Activated naive CD8-positive, alpha-beta T cell treated with anti-CD3 and anti-CD28 coated beads, Interleukin-2, amount 50 U/mL, for 16 hours (primary cell): ENCODE measurements around the gene KLHL2.
"Not testable (repeated sequence)": the region's sequence is repeated elsewhere in the genome, so short reads cannot be mapped to it uniquely, and the experiment has no call there.

ENCODE experiments used
- DNase-seq: peaks from one replicate; pipeline ENCODE4 v3.0.0-alpha.2; 2020; ENCODE audit warnings: low read depth, low spot score

The KLHL2 gene, protein sequence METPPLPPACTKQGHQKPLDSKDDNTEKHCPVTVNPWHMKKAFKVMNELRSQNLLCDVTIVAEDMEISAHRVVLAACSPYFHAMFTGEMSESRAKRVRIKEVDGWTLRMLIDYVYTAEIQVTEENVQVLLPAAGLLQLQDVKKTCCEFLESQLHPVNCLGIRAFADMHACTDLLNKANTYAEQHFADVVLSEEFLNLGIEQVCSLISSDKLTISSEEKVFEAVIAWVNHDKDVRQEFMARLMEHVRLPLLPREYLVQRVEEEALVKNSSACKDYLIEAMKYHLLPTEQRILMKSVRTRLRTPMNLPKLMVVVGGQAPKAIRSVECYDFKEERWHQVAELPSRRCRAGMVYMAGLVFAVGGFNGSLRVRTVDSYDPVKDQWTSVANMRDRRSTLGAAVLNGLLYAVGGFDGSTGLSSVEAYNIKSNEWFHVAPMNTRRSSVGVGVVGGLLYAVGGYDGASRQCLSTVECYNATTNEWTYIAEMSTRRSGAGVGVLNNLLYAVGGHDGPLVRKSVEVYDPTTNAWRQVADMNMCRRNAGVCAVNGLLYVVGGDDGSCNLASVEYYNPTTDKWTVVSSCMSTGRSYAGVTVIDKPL

DNA sequence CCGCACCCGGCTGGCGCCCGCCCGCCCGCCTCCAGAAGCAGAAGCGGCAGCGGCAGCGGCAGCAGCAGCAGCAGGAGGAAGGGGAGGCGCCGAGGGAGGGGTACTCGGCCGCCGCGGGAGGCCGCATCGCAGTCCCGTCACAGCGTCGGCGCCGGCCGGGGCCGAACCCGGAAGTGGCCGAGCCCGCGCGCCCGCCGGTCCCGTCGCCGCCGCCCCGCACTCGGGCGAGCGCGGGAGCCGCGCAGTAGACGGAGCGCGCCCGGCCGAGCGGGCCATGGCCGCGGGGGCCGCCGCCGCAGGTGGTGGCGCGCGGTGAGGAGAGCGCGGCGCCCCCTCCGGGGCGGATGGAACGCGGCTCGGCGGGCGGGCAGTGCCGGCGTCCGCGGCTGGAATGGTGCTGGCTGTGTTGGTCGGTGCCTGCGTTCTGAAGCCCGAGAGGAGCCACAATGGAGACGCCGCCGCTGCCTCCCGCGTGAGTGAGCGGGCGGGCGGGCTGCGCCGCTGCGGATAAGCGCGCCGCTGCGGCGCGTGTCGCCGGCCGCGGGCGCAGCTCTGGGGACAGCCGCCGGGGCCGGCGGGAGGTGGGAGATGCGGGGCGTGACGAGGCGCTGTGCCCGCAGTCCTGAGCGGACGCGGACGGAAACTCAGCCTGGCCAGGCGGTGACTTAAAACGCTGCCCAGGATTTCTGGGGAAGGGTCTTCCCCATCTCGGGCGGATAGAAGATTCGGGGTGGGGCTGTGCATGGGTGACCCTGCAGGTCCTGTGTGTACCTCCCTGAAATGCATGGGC lies at the start of gene KLHL2:
KLHL2 (plus strand) TSS at position 131 of the 790 bp plus-strand sequence; CDS start at position 447, 316 bp downstream.
- DNase-seq = peak; percentile 29

DNA sequence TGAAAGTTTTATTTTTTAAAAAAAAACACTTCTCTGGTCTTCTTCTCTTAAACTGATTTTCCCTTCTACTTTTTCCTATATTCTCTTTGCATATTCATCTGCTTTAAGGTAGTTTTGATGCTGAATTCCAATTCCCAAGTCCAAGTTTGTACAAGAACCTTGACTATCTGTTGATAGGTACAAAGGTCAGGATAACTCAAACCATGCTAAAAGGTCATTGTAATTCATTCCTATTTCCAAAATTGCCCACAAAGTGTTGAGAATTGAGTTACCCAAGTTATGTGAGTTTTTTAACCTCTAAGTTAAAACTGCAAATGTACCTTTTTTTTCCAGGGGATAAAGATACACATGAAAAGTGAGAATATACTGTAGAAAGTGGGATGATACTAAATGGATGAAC lies 48.6 kb upstream of the KLHL2 start:
- DNase-seq = no peak

DNA sequence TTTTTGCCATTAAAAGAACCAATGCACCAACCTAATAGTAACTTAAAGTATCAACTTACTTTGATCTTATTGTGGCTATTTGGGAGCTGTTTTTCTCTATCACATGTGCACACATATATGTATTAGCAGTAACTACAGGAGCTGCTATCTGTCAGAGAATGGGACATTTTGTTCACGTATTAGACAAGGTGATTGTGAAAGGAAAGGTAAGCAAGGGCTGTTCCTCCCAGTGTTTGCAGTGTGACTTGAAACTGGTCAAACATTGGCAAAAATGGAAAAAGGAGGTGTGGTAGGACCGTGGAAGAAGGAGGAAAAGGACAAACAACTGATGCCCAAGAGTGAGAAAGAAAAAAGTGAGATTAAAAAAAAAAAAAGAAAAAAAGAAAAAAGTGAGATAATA lies 43.1 kb upstream of the KLHL2 start:
- DNase-seq = no peak

DNA sequence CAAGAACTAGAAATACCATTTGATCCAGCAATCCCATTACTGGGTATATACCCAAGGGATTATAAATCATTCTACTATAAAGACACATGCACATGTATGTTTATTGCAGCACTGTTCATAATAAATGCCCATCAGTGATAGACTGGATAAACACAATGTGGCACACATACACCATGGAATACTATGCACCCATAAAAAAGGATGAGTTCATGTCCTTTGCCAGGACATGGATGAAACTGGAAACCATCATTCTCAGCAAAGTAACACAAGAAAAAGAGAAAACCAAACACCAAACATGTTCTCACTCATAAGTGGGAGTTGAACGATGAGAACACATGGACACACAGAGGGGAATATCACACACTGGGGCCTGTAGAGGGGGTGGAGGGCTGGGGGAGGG lies 40.5 kb upstream of the KLHL2 start:
- DNase-seq = not testable (repeated sequence)

DNA sequence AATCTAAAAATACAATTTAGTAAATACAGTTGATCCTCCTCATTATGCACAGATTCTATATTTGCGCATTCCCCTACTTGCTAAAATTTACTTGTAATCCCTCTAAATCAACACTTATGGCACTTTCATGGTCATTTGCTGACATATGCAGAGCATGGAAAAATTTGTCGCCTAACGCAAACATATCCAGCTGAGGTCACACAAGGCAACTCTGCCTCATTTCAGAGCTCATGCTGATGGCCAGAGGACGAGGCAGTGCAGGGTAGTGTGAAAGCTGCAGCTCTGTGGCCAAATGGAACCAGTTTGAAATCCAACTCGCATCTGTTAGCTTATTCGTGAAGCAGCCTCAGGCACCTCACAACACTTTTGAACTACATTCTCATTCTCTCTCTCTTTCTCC lies 39.7 kb upstream of the KLHL2 start:
- no peak for DNase-seq

DNA sequence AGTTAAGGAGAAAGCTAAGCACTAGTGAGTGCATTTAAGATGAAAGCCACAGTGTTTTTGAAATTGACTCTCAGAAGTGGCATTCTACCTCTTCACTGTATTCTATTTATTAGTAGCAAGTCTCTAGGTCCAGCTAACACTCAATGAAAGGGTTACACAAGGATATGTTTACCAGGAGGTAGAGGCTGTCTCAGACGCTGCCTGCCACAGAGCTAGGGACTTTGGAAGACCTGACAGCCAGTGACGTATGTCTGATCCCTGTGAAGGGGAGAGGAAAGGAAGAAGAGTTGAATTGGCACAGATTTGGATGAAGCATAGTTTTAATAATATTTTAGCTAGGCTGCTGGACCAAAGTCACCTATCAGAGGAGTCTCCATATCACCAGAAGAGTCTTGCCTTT lies 36.5 kb upstream of the KLHL2 start:
- no peak for DNase-seq

DNA sequence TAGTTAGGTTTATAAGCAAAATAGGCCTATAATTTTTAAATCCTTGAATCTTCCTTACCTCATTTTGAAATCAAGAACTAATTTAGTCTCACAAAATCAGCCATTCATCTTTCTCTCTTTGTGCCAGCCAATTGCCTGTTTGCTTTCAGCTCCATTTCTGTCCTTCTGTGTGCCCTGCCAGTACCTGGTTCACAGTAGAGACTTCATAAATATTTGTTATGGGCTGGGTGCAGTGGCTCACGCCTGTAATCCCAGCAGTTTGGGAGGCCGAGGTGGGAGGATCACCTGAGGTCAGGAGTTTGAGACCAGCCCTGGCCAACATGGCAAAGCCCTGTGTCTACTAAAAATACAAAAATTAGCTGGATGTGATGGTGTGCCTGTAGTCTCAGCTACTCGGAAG lies 31.9 kb upstream of the KLHL2 start:
- not testable (repeated sequence) for DNase-seq

DNA sequence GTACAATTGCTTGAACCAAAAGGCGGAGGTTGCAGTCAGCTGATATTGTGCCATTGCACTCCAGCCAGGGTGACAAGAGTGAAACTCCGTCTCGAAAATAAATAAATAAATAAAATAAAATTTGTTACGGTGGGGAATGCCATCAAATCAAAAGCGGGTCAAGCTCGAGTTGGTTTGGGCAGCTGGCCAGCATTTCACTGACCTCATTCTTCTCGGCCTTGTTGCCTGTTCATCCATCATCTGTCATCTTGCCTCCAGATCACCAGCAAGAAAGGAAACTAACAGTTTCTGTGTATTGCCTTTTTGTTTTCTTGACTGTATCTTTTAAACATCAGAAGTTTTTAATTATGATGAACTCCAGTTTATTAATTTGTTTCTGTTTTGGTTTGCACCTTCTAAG lies 31.5 kb upstream of the KLHL2 start:
- DNase-seq = no peak

DNA sequence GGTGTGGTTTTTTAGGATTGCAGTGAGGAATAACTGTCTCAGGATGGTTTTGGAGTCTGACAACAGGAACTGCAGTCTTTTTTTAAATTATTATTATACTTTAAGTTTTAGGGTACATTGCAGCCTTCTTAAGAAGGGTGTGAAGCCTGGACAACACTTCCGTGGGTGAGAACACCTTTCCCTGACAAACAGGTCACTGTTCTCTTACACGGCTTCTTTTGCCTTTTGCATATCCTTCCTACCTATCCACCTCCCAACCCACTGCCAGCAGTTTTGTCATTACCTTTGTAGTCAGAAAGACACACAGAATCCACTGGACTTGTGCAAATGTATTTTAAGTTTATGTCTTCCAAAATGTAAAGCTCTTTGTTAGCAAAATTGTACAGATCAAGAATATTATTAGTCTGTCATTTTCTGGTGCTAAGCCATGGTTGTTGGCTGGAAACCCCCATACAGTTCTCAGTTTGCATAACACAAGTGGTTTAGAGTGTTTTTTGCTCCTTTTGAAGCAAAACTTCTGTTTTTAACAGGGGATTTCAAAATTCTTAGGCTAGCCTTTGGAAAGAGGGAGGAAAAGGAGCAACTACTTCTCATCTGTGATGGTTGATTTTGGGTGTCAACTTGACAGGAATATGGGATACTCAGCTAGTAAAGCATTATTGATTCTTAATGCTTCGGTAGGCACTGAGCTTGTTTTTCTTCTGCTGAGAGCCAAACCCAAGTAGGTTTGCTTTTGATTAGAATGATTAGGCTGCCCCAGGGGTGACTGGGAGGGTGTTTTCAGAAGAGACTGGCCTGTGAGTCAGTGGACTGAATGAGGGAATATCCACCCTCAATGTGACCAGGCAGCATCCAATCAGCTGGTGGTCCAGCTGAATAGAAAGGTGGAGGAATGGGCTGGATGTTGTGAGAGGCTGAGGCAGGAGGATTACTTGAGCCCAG lies 29.4 kb upstream of the KLHL2 start:
- no peak for DNase-seq

DNA sequence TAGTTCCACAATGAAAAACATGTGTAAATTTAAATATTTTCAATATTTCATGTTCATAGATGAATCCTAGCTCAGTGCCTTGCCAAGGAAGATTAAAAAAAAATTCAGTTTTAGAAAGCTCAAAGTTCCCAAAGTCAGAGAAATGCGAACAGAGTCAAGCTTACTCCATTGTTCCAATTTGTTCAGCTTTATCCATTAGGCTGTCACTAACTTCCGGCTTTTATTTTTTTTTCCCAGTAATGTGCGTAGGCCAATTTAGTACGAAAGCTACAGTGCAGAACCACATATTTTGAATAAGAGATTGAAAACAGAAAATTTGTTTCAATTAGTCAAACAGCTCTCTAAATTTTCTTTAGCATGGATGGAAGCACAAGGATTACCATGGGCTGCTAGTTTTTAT lies 23.1 kb upstream of the KLHL2 start:
- no peak for DNase-seq

DNA sequence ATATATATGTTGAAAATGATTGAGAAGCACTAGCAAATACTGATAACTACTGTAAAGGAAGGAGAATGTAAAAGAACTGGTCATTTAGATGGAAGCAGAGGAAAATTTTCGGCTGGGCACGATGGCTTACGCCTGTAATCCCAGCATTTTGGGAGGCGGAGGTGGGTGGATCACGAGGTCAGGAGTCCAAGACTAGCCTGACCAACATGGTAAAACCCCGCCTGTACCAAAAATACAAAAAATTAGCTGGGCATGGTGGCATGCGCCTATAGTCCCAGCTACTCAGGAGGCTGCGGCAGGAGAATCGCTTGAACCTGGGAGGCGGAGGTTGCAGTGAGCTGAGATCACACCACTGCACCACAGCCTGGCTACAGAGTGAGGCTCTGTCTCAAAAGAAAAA lies 22.4 kb upstream of the KLHL2 start:
- DNase-seq = not testable (repeated sequence)

DNA sequence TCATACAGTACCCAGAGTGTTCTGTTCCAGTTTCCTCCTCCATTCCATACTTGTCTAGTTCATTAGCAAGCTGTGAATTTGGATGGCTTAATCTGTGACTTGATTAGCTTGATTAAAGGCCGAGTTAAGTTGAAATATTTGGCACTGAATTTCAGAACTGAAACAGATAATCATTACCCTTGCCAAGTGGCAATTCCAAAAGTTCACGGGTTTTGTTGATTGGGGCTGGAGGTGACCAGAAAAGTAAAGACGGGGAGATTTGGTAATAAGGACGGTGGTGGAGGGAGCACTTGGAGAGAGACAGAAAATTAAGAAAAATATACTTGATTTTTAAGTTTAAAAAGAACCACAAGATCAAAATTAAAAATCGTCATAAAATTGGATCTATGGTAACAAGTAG lies 21.9 kb upstream of the KLHL2 start:
- no peak for DNase-seq

DNA sequence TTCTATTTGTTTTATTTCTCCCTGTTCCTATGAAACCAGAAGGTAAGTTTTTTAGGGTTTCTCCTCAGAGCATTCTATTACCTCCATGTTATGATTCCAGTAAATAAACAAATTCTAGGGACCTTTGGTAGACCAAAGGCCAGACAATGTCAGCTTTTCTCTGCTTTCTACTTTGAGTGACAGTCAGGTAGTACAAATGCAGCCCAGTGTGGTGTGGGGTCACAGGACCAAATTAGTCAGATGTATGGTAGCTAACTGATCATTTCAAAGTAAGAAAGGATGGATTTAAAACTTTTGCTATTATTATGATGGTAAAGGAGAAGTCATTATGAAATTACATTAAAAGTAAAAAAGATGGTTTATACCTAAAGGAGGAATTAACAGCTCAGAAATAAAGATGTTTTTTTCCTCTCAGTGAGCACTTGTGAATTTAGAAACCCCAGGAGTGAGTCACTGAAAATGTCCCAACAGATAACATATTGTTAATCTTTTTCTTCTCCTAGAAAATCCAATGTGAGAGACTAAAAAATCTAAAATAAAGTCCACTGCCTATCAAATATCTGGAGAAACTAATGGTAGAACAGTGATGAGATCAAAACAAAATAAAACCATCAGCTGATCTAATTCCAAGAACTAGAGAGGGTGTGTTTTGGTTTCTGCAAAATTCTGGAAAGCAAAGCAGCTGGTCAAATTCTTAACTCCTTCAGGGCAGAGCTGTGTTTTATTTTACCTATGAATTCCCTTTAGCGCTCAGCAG lies 16.6 kb upstream of the KLHL2 start:
- no peak for DNase-seq

DNA sequence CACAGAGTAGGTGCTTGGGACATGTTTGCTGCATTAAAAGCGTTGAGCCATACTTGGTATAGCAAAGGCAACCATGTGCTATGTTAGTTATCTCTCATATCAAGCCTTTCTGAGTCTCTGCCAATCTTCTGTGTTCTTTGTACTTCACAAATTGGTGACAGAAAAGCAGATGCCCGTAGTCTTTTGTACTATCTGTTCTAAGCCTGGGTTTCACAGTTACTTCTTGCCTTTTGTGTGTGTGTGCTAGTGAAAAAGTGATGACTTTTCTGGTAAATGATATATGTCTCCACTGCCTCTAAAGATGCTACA lies 16.1 kb upstream of the KLHL2 start:
- DNase-seq = no peak

DNA sequence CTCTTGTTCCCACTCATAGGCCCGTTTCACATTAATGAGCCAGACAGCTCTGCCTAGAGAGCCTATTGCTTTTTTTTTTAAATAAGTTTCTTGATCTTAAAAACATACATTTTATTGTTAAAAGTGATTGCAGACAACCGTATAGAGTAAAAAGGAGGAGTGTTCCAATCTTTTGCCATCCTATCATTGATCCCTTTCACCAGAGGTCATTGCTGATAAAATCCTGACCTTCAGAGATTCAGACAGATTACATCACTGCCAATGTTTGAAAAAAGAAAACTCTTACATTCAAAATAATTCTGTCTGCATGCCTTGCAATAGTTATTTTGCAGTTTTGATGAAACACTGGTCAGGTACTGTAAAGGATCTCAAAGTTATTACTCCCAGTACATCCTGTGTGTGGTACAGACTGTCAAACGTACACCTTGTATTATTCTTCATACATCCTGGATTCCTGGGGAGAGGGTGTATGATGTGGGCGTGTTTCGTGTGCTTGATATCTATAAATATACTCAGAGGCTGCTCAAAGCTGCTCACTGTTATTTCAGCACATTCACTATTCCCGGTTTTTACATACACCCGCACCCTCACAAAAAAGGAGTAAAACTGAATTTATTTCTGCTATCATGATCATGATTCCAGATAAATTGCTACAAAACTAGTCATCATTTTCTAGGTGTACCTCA lies 15.4 kb upstream of the KLHL2 start:
- DNase-seq = no peak

DNA sequence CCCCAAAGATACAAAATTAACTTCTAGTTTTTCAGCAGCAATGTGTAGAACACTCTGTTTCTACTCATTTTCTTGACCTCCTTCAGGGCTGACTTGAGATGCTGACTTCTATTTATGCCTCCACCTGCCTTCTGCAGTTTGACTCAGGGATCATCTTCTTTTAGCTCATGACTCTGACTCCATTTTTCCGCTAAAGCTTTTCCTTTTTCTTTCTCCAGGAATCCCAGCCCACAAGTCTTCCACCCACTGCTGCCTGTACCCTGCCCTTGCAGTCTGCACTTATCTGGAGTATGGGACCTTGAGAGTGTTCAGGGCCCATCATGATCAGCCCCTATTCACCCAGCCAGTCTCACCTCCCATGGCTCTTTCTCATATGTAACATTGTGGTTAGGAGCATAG lies 14.9 kb upstream of the KLHL2 start:
- DNase-seq = no peak

DNA sequence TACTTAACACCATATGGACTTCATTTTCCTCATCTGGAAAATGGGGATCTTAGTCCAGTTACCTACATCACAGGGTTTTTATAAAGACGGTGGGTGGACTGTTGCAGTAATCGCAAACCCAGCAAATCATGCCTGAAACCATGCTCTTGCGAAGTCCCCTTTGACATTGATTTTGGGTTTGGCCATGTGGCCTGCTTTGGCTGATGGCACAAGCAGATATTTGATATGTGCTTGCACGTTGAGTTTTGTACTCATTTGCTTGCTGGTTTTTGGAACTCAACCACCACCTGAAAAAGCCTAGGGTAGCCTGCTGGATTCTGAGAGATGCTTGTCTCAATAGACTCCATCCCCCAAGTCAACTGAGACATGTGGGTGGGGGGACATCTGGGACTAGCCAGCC lies 14.4 kb upstream of the KLHL2 start:
- DNase-seq = no peak

DNA sequence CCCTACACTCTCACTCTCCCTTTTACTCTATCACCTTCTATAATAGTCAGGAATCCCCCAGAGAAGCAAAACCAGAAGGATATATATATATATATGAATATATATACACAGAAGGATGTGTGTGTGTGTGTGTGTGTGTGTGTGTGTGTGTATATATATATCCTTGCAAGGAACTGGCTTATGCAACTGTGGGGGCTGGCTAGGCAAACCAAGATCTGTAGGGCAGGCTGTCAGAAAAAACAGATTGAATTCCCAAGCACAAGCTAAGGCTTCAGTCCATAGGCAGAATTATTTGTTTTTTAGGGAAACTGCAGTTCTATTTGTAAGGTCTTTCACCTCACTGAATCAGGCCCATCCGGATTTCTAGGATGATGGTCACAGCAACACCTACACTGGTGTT lies 13.0 kb upstream of the KLHL2 start:
- DNase-seq = no peak

DNA sequence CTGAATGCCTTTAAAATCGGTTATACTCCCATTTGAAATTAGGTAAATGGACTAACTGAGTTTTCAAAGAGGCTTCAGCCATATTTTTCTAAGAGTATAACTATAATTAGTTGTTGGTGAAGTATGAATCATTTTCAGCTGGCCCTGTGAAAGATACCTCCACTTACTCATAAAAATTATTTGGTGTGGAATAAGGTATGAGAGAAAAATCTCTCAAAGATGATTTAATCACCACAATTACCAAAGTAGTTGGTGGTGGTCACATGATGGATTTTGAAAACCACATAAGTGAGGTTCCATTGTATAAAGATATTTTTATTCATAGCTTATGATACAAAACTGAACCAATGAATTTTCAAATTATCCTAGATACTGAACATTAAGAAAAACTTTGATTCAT lies 9.0 kb upstream of the KLHL2 start:
- no peak for DNase-seq

DNA sequence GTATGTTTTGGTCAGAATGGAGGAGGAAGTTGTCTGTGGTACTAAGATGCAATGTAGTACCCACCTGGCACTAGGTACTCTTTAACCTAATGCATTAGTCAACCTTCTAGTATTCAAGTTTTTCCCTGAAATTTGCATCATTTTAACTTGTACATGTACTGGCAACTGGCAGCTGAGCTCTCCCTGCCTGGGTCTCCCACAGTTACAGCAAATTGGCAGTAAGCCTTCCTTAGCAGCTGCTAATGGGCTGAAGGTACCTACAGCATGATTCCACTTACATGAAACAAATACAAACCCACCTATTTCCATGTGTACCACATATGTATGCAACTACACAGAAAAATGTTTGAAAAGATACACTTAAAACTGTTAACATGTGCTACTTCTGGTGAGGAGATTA lies 8.1 kb upstream of the KLHL2 start:
- DNase-seq = no peak
